T-helper 22 cell (primary cell): ENCODE measurements around the gene SCAMP1.
"Not testable (repeated sequence)": the region's sequence is repeated elsewhere in the genome, so short reads cannot be mapped to it uniquely, and the experiment has no call there.

Experiments used
- DNase-seq: peaks from one replicate; pipeline ENCODE4 v3.0.0-alpha.2; 2020; ENCODE audit warnings: low read depth

The SCAMP1 gene

DNA sequence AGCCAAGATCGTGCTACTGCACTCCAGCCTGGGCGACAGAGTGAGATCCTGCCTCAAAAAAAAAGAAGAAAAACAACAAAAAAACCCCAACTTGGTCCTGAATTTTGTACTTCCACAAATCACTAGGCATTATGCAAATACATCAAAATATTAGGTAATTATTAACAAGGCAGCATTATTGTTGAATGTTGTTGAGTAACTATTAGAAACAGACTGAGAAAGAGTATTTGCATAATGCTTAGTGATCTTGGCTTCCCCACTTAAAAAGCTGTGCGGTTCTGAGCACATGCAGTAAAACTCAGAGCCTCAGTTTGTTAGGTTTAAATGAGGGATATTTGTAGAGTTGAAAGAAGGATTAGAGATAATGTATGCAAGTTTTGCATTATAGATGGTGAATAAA lies 64.2 kb downstream of the SCAMP1 start:
- no peak for DNase-seq

DNA sequence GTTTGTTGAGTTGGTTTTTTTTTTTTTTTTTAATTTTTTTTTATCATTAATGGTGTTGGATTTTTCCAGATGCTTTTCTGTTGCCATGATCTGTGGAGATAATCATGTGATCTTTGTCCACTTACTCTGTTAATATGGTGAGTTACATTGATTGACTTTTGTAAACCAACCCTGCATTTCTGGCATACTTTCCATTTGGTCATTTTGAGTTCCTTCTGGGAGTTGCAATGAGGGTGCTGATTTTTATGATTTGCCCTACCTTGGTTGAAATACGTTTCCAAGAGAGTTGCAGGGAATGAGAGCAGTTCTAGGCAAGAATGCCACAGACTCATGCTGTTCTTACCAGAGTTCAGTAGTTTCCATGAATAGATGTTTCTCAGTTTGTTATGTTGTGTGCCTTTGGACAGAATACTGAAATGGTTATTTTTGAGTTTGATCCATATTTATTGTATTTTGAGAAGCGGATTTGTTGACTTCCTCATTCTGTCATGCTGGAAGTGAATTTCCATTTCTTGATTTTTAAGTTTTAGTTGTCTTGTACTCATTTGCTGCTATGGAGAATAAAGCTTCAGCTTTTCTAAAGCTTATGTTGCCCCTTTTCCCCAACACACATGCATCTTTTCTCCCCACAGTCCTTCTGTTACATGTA lies 69.0 kb downstream of the SCAMP1 start:
- DNase-seq: no peak

DNA sequence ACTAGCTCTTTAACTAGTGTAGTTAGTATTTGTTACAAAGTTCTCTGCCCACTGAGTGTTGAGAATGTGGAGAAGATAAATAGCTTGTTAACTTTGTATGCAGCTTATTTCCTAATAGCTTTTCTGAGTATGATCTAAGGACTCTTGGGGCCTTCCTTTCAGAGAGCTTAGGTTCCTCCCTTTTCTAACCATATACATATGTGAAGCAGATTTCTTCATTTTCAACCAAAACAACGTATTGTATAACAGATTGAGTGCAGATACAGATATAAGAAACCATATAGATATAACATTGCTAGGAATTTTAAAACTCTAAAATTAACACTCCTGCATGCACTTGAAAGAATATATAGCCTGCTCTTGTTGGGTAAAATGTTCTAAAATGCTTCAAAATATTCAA lies 70.4 kb downstream of the SCAMP1 start:
- DNase-seq: no peak

GRCh38 chr5:78433972-78434371 lies 73.6 kb downstream of the SCAMP1 start:
- no peak for DNase-seq

DNA sequence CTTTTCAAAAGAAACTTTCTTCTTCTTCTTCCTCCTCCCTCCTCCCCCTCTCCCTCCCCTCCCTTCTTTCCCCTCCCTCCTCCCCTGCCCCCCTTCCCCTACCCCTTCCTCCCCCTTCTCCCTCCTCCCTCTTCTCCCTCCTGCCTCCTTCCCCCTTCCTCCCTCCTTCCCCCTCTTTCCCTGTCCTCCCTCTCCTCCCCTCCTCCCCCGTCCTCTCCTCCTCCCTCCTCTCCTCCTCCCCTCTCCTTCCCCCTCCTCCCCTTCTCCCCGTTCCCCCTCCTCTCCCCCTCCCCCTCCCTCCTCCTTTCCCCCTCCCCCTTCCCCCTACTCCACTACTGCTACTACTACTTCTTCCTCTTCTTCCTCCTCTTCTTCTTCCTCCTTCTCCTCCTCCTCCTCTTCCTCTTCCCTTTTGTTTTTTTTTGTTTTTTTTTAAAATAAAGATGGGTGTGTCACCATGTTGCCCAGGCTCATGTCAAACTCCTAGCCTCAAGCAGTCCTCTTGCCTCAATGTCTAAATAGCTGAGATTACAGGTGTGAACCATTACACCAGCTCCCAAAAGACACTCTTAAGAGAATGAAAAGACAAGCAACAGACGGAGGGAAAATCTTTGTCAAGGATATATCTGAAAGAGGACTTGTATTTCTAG lies 87.5 kb downstream of the SCAMP1 start:
- DNase-seq: no peak

GRCh38 chr5:78449103-78449502 lies 88.7 kb downstream of the SCAMP1 start:
- no peak for DNase-seq

DNA sequence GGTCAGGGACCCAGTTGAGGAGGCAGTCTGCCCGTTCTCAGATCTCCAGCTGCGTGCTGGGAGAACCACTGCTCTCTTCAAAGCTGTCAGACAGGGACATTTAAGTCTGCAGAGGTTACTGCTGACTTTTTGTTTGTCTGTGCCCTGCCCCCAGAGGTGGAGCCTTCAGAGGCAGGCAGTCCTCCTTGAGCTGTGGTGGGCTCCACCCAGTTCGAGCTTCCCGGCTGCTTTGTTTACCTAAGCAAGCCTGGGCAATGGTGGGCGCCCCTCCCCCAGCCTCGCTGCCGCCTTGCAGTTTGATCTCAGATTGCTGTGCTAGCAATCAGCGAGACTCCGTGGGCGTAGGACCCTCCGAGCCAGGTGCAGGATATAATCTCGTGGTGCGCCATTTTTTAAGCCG lies 97.1 kb downstream of the SCAMP1 start:
- not testable (repeated sequence) for DNase-seq

DNA sequence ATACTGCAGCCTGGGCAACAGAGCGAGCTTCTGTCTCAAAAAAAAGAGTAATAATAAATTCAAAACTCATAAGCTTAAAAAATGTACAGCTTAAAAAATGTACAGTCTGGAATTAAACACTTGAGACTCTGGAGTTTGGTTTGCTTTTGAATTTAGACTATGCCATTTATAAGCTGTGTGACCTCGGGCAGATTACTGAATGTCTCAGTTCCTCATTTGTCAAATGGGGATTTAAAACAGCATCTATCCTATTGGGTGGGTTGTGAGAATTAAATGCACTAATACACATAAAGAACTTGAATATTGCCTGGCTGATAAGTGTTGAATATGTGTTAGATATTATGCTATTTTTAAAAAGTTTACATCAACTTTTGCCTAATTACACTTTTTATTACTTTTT lies 98.4 kb downstream of the SCAMP1 start:
- no peak for DNase-seq

DNA sequence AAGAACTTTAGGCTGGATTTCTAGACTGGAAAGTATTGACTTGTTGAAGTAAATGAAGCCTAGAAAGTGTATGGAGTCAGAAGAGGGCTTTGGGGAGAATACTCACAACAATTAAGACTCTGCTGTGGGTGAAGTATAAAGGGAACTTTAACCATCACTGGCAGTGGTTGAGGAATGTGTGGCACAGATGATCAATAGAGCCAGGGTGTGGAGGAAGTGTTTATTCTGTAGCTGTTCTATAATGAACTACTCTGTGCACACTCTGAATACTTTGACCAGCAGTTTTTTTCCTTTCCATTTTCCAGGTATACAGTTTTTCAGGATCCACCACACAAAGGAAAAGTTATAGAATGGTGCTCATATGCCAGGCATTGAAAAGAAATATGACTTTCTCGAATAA lies 106.7 kb downstream of the SCAMP1 start:
- DNase-seq: no peak

DNA sequence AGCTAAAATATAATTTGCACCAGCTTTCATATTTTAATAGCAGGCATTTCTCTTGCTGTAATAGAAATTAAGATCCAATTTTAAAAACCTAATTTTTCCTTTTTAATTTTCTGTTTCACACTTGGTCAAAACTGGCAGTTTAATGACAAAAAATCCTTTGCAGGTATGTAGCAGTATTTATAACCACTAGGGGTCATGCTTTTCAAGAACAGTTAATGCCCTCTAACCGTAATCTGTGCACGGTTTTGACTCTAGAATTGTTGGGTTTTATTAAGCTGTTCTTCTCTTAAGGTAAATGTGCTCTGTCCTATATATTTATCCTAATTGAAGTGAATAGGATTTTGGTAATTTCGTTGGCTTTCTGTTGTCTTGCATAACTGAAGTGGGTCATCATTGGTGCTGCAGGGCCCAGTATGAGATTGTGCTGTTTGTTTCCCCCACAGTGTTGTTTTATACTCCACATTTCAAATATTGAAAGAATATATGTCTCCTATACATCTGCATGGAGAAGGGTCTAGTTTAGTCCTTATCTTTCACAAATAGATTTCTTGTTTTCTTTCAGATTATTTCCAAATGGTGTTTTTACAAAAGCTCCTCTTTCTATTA lies 107.4 kb downstream of the SCAMP1 start:
- no peak for DNase-seq

GRCh38 chr5:78471896-78472295 lies 111.5 kb downstream of the SCAMP1 start:
- no peak for DNase-seq

GRCh38 chr5:78472469-78473106 lies 112.2 kb downstream of the SCAMP1 start:
- DNase-seq: no peak

- no peak for DNase-seq
Observed at GRCh38 chr5:78473751-78474150, 113.3 kb downstream of the SCAMP1 start.

DNA sequence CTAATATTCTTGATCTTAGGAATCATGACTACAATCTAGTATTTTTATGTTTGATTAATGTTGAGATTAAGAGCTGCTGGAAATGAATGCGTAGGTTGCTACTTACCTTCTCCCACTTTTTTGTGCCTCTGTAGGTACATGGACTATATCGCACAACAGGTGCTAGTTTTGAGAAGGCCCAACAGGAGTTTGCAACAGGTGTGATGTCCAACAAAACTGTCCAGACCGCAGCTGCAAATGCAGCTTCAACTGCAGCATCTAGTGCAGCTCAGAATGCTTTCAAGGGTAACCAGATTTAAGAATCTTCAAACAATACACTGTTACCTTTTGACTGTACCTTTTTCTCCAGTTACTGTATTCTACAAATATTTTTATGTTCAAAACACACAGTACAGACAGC lies 115.0 kb downstream of the SCAMP1 start:
- no peak for DNase-seq

DNA sequence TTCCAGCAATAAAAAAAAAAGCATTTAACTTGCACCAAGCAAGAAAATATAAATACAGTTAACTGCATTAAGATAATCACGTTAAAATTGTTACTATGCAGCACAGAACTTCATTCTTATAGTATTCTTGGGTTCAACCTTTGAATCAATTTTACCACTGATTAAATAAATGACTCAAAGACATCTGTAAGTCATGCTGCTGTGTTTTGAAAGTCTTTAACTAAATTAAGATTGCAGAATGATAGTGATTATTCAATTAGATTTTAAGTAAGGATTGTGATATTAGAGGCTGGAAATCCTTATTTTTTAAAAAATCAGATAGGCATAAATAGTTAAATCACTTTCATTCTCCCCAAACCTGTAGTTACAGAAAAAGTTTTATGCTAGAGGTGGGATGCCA lies 116.4 kb downstream of the SCAMP1 start:
- no peak for DNase-seq

DNA sequence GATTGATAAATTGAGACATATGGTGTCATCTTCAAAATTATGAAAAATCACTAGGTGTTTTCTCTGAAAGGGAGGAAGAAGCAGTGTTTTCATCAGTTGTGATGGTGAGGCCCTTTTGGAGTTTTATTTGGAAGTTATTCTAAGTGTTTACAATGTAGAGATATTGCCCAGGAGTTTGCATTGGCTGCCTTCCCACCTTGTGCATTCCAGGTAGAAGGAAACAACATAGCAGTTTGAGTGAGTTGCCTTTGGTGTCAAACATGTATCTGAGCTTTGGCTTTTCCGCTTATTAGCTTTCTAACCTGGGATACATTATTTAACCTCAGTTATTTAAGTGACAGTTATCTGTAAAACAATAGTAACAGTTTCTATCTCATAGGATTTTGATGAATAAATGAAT lies 122.5 kb downstream of the SCAMP1 start:
- no peak for DNase-seq

GRCh38 chr5:78483809-78484521 lies 123.5 kb downstream of the SCAMP1 start:
- DNase-seq: no peak

- DNase-seq: no peak
Observed at GRCh38 chr5:78486218-78486617, 125.8 kb downstream of the SCAMP1 start.

DNA sequence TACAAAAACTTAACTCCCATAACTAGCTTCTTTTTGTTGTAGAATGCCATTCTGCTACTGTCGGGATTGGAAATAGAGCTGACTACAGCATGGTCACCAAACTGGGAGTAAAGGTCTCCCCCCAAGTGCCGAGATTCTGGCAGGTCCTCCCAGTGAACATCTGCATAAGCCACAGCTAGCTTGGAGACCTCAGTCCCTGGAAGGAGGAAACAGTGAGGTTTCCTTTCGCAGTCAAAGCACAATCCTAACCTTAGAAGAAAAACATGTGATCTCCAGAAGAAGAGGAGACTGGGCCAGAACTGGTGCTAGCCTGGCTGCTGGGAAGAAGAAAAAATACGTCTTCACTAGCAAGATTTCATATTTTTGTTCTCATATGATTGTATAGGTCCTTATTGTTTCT lies 127.4 kb downstream of the SCAMP1 start:
- no peak for DNase-seq

DNA sequence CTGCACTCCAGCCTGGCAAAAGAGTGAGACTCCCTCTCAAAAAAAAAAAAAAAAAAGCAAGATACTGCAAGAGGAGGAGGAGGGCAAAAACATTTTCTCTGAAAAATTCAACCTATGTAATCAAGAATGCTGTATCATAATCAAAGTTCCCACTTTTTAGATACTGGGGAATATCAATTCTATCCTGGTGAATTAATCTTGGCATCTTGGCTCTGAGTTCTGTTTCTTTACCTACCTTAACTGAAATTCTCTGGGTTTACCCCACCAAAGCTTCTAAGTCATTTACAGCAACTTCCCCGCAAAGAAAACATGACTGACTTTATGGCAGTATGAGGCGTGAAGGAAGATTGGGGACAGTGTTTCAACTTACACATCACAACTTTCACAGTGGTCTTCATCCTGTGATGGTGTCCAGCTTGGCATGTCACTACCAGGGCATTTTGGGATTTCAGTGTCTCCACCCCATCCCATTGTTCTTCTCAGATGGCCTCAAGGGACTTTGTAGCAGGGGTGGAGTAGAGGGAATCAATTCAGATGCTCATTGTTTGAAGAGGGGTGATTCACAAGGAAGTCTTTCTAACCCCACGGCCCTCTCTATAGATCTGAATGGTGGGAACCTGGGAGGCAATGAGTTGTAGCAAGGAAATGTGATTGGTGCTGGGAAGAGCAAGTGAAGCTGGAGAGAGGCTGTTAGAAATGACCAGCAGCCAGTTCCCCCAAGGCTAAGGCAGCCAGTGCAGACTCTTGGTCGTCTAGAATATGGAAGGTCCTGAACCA lies 130.5 kb downstream of the SCAMP1 start:
- no peak for DNase-seq

DNA sequence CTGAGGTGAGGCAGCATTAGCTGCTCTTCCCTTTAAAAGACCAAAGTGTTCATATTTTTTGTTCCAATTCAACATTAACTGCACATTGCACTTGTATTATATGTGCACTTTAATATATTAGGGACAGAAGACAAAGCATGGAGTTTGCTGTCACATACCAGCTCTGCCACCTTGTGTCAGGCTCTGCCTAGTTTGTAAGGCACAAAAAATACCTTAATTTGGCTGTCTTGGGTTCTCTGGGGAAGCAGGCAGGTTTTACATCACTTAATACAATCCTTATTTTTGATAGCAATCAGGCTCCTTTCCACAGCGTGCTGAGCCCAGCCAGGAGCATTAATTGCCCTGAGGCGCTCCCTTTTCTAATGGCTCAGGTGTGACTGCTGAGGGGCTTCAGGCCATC lies 131.8 kb downstream of the SCAMP1 start:
- no peak for DNase-seq

- no peak for DNase-seq
Observed at GRCh38 chr5:78492650-78493049, 132.2 kb downstream of the SCAMP1 start.
